DOHH2 (cell line): ENCODE measurements around the gene USH2A.

Experiments
- H3F3A ChIP-seq: fragments of 200-600 bp; sonication (generic), shearing (Covaris generic); 2 replicates; pipeline ENCODE4 v1.6.0; 2016; ENCODE audit warnings: antibody characterized with exemption, mild to moderate bottlenecking; ENCODE audit not compliant: control insufficient read depth, insufficient read depth
- H3K27ac ChIP-seq: fragments of 200-600 bp; sonication (generic); 2 replicates; pipeline ENCODE4 v1.5.1; 2014; ENCODE audit warnings: low read depth, mild to moderate bottlenecking, low read length, moderate library complexity
- H3K27me3 ChIP-seq: fragments of 200-600 bp; sonication (generic); 2 replicates; pipeline ENCODE4 v1.6.1; 2014; ENCODE audit warnings: mild to moderate bottlenecking, low read length, mixed read lengths; ENCODE audit not compliant: control insufficient read depth
- H3K36me3 ChIP-seq: fragments of 200-600 bp; sonication (generic); 2 replicates; pipeline ENCODE4 v1.6.1; 2014; ENCODE audit warnings: mild to moderate bottlenecking, low read length, moderate library complexity, mixed read lengths; ENCODE audit not compliant: control insufficient read depth
- H3K4me1 ChIP-seq: fragments of 200-600 bp; sonication (generic); 2 replicates; pipeline ENCODE4 v1.6.1; 2014; ENCODE audit warnings: mild to moderate bottlenecking, low read length, mixed read lengths; ENCODE audit not compliant: control insufficient read depth
- H3K4me2 ChIP-seq: fragments of 200-600 bp; sonication (generic); 2 replicates; pipeline ENCODE4 v1.6.0; 2014; ENCODE audit warnings: mild to moderate bottlenecking, low read length, moderate library complexity
- H3K4me3 ChIP-seq: fragments of 200-600 bp; sonication (generic); 2 replicates; pipeline ENCODE4 v1.5.1; 2014; ENCODE audit warnings: mild to moderate bottlenecking, low read length, mixed read lengths
- H3K79me2 ChIP-seq: fragments of 200-600 bp; sonication (generic); 2 replicates; pipeline ENCODE4 v1.6.1; 2014; ENCODE audit warnings: mild to moderate bottlenecking, low read length, mixed read lengths; ENCODE audit not compliant: control insufficient read depth
- H3K9me2 ChIP-seq: fragments of 200-600 bp; sonication (generic); replicated peaks from 2 replicates; pipeline ENCODE4 v1.6.1; 2014; ENCODE audit warnings: mild to moderate bottlenecking, low read length, mixed read lengths; ENCODE audit not compliant: control insufficient read depth
- H3K9me3 ChIP-seq: fragments of 200-600 bp; sonication (generic); 2 replicates; pipeline ENCODE4 v1.6.1; 2014; ENCODE audit warnings: antibody characterized with exemption, low read length, mixed read lengths; ENCODE audit not compliant: control insufficient read depth, insufficient read depth
- H4K20me1 ChIP-seq: fragments of 200-600 bp; sonication (generic); 2 replicates; pipeline ENCODE4 v1.6.0; 2014; ENCODE audit warnings: low read depth, mild to moderate bottlenecking, antibody characterized with exemption, low read length, moderate library complexity; ENCODE audit not compliant: control insufficient read depth, insufficient read depth
- CTCF ChIP-seq: fragments of 200-600 bp; sonication (generic); IDR thresholded peaks from one replicate; pipeline ENCODE4 v1.5.1; 2014; ENCODE audit warnings: antibody characterized with exemption, mild to moderate bottlenecking, low read depth, low read length; ENCODE audit not compliant: poor library complexity, severe bottlenecking
- EZH2phosphoT487 ChIP-seq: fragments of 200-600 bp; sonication (generic); IDR thresholded peaks from 2 replicates; pipeline ENCODE4 v1.6.1; 2017; ENCODE audit warnings: borderline replicate concordance, mild to moderate bottlenecking, antibody characterized with exemption, low read length, moderate library complexity, mixed read lengths

Gene USH2A

GRCh38 chr1:215651867-215652266, 771.4 kb downstream of the USH2A start:
- no peaks in the 10 kb centered on the region for H3K79me2 ChIP-seq
- no peaks in the 10 kb centered on the region for H3K9me3 ChIP-seq
- no peaks in the 10 kb centered on the region for H3K36me3 ChIP-seq
- no peaks in the 10 kb centered on the region for H4K20me1 ChIP-seq
- peaks cover 4% of the 10 kb centered on the region for H3K27me3 ChIP-seq
- H3K9me2 ChIP-seq, result no peaks in the 10 kb centered on the region; the same call in 1 of the 2 replicates
- H3K4me1 ChIP-seq, result no peaks in the 10 kb centered on the region
- no peaks in the 10 kb centered on the region for H3F3A ChIP-seq
- H3K27ac ChIP-seq, result no peak overlapping the region
- H3K4me2 ChIP-seq, result no peak overlapping the region
- TF ChIP-seq EZH2phosphoT487 (no peak), CTCF (no peak)
- no peak overlapping the region for H3K4me3 ChIP-seq

- no peaks in the 10 kb centered on the region for H4K20me1 ChIP-seq
- no peaks in the 10 kb centered on the region for H3K79me2 ChIP-seq
- no peak overlapping the region for H3K4me3 ChIP-seq
- H3F3A ChIP-seq, result no peaks in the 10 kb centered on the region
- H3K36me3 ChIP-seq, result no peaks in the 10 kb centered on the region
- H3K4me1 ChIP-seq, result no peaks in the 10 kb centered on the region
- no peak overlapping the region for H3K4me2 ChIP-seq
- peaks cover 4% of the 10 kb centered on the region for H3K27me3 ChIP-seq
- no peak overlapping the region for H3K27ac ChIP-seq
- TF ChIP-seq CTCF, result no peak
- no peak for TF ChIP-seq EZH2phosphoT487
- no peaks in the 10 kb centered on the region for H3K9me3 ChIP-seq
- no peaks in the 10 kb centered on the region; the same call in 1 of the 2 replicates for H3K9me2 ChIP-seq
Observed at GRCh38 chr1:215650446-215651149, 772.6 kb downstream of the USH2A start.

- H3K4me1 ChIP-seq, result no peaks in the 10 kb centered on the region
- H3K79me2 ChIP-seq, result no peaks in the 10 kb centered on the region
- H3K9me3 ChIP-seq, result no peaks in the 10 kb centered on the region
- no peak overlapping the region for H3K4me3 ChIP-seq
- no peaks in the 10 kb centered on the region for H3K36me3 ChIP-seq
- no peaks in the 10 kb centered on the region for H4K20me1 ChIP-seq
- H3K9me2 ChIP-seq, result no peaks in the 10 kb centered on the region; the same call in 1 of the 2 replicates
- no peak overlapping the region for H3K27ac ChIP-seq
- no peak overlapping the region for H3K4me2 ChIP-seq
- H3K27me3 ChIP-seq, result peaks cover 4% of the 10 kb centered on the region
- TF ChIP-seq CTCF, result no peak
- TF ChIP-seq EZH2phosphoT487, result no peak
- H3F3A ChIP-seq, result no peaks in the 10 kb centered on the region
Observed at GRCh38 chr1:215648957-215649356, 774.3 kb downstream of the USH2A start.
